Mesenchymal stem cell (in vitro differentiated cells and primary cell): ENCODE results near the gene FMNL3.
A peak's percentile ranks its signal among the peaks of the same experiment; 100 is the strongest.

ENCODE experiments used
- DNase-seq: peaks from one replicate; pipeline ENCODE4 v3.0.0-alpha.2; 2013
- H2AFZ ChIP-seq: one replicate; pipeline ENCODE4 v1.6.1; 2013; ENCODE audit warnings: low read depth, mild to moderate bottlenecking, control low read depth, inconsistent platforms, low read length, moderate library complexity
- H2AK5ac ChIP-seq: 2 replicates; pipeline ENCODE4 v1.6.1; 2013; ENCODE audit warnings: low read length, moderate library complexity, mild to moderate bottlenecking, inconsistent platforms; ENCODE audit not compliant: severe bottlenecking
- H2BK120ac ChIP-seq: one replicate; pipeline ENCODE4 v1.6.1; 2013; ENCODE audit warnings: low read depth, mild to moderate bottlenecking, inconsistent platforms, low read length, moderate library complexity
- H2BK12ac ChIP-seq, 2 experiments: one replicate each; pipeline ENCODE4 v1.6.1; 2013; ENCODE audit warnings: inconsistent platforms in 2 of 2, low read length in 2 of 2, mild to moderate bottlenecking in 2 of 2, moderate library complexity in 2 of 2, control low read depth in 1 of 2
- H2BK15ac ChIP-seq: one replicate; pipeline ENCODE4 v1.6.1; 2013; ENCODE audit warnings: mild to moderate bottlenecking, low read depth, inconsistent platforms; ENCODE audit not compliant: poor library complexity, severe bottlenecking
- H2BK5ac ChIP-seq: 2 replicates; pipeline ENCODE4 v1.6.1; 2013; ENCODE audit warnings: low read depth, mild to moderate bottlenecking, low read length, control low read depth, inconsistent platforms; ENCODE audit not compliant: poor library complexity, severe bottlenecking
- H3K14ac ChIP-seq, 2 experiments: one replicate each; pipeline ENCODE4 v1.6.1; 2013; ENCODE audit warnings: inconsistent platforms in 2 of 2, low read length in 2 of 2, control low read depth in 1 of 2, mild to moderate bottlenecking in 1 of 2, moderate library complexity in 1 of 2
- H3K18ac ChIP-seq, 2 experiments: one replicate each; pipeline ENCODE4 v1.6.1; 2013; ENCODE audit warnings: inconsistent platforms in 2 of 2, low read length in 2 of 2, control low read depth in 1 of 2, low read depth in 1 of 2, mild to moderate bottlenecking in 1 of 2
- H3K23ac ChIP-seq, 2 experiments: one replicate each; pipeline ENCODE4 v1.6.1; 2013; ENCODE audit warnings: inconsistent platforms in 2 of 2, low read length in 2 of 2, mild to moderate bottlenecking in 2 of 2, moderate library complexity in 2 of 2, control low read depth in 1 of 2
- H3K27ac ChIP-seq: 2 replicates; pipeline ENCODE4 v1.5.1; 2013; ENCODE audit warnings: mild to moderate bottlenecking, moderate library complexity, low read length, control low read depth, inconsistent platforms; ENCODE audit not compliant: poor library complexity, severe bottlenecking
- H3K27me3 ChIP-seq, 2 experiments: 2 replicates each; pipeline versions ENCODE4 v1.6.1 to v1.7.0; 2013; ENCODE audit warnings: low read length in 2 of 2, mild to moderate bottlenecking in 2 of 2, moderate library complexity in 2 of 2, control low read depth in 1 of 2, inconsistent platforms in 1 of 2; ENCODE audit not compliant: control insufficient read depth in 1 of 2, insufficient read depth in 1 of 2
- H3K36me3 ChIP-seq, 2 experiments: 2 replicates each; pipeline versions ENCODE4 v1.6.1 to v1.7.0; 2013; ENCODE audit warnings: low read length in 2 of 2, control low read depth in 1 of 2, inconsistent platforms in 1 of 2, low read depth in 1 of 2, mild to moderate bottlenecking in 1 of 2; ENCODE audit not compliant: insufficient read depth in 2 of 2, control insufficient read depth in 1 of 2
- H3K4ac ChIP-seq, 2 experiments: one replicate each; pipeline ENCODE4 v1.6.1; 2013; ENCODE audit warnings: inconsistent platforms in 2 of 2, low read length in 2 of 2, mild to moderate bottlenecking in 2 of 2, moderate library complexity in 2 of 2, control low read depth in 1 of 2, low read depth in 1 of 2
- H3K4me1 ChIP-seq: 2 replicates; pipeline ENCODE4 v1.6.1; 2013; ENCODE audit warnings: low read depth, low read length, control low read depth; ENCODE audit not compliant: control insufficient read depth, insufficient read depth
- H3K4me2 ChIP-seq: 2 replicates; pipeline ENCODE4 v1.6.1; 2013; ENCODE audit warnings: low read length, mild to moderate bottlenecking, inconsistent platforms; ENCODE audit not compliant: poor library complexity, severe bottlenecking
- H3K4me3 ChIP-seq, 2 experiments: 2 replicates each; pipeline versions ENCODE4 v1.5.1 to v1.7.0; 2013; ENCODE audit warnings: low read length in 2 of 2, mild to moderate bottlenecking in 2 of 2, control low read depth in 1 of 2, low read depth in 1 of 2; ENCODE audit not compliant: insufficient read depth in 1 of 2
- H3K79me1 ChIP-seq: replicated peaks from 2 replicates; pipeline ENCODE4 v1.6.1; 2013; ENCODE audit warnings: mild to moderate bottlenecking, control low read depth, low read length, inconsistent platforms; ENCODE audit not compliant: poor library complexity, severe bottlenecking
- H3K9ac ChIP-seq: 2 replicates; pipeline ENCODE4 v1.7.0; 2013; ENCODE audit warnings: mild to moderate bottlenecking, low read length, moderate library complexity
- H3K9me3 ChIP-seq: 2 replicates; pipeline ENCODE4 v1.7.0; 2013; ENCODE audit warnings: mild to moderate bottlenecking, low read length; ENCODE audit not compliant: control insufficient read depth
- H4K8ac ChIP-seq: one replicate; pipeline ENCODE4 v1.6.1; 2013; ENCODE audit warnings: inconsistent platforms, mild to moderate bottlenecking, low read length, moderate library complexity
- H4K91ac ChIP-seq: one replicate; pipeline ENCODE4 v1.6.1; 2013; ENCODE audit warnings: mild to moderate bottlenecking, low read length, inconsistent platforms
- WGBS: methylation state at CpG from one replicate; pipeline ENCODE4 v1.1.7; 2013; ENCODE audit warnings: mixed read lengths; 5-methylcytosine and 5-hydroxymethylcytosine counted together

Gene FMNL3

DNA sequence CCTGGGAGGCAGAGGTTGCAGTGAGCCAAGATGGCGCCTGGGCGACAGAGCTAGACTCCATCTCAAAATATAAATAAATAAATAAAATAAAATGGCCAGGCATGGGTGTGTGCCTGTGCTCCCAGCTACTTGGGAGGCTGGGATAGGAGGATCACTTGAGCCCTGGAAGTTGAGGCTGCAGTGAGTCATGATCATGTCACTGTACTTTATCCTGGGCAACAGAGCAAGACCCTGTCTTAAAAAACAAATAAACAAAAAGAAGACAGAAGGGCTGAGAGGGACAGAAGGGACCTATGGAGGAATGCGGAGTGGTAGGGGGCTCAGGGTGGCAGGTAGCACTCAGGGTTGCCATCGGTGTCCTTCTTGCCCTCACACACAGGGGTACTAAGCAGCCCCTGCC is 43.0 kb downstream of the FMNL3 start:
- WGBS: 100% methylated on average over 2 of the region's 4 CpGs
- peak overlapping the region; percentile 10 for H2AK5ac ChIP-seq
- peaks cover 14% of the 10 kb centered on the region for H3K4me1 ChIP-seq
- H3K79me1 ChIP-seq: peaks cover 29% of the 10 kb centered on the region
- no peak for DNase-seq
- H2AFZ ChIP-seq: no peak overlapping the region
- H3K27me3 ChIP-seq: no peaks in the 10 kb centered on the region
- H3K14ac ChIP-seq: peak overlapping the region in 1 of 2 experiments; percentile 63
- H2BK15ac ChIP-seq: peak overlapping the region; percentile 17
- peak overlapping the region in 1 of 2 experiments; percentile 75 for H3K4ac ChIP-seq
- peak overlapping the region; percentile 46 to 98 for H2BK12ac ChIP-seq
- H3K23ac ChIP-seq: no peak overlapping the region
- H3K27ac ChIP-seq: no peak overlapping the region
- peak overlapping the region; percentile 12 to 96 for H3K18ac ChIP-seq
- no peak overlapping the region for H3K4me3 ChIP-seq
- no peak overlapping the region for H3K9ac ChIP-seq
- no peak overlapping the region for H3K4me2 ChIP-seq
- H3K36me3 ChIP-seq: peaks cover 17 to 22% of the 10 kb centered on the region in 2 experiments
- H2BK5ac ChIP-seq: no peak overlapping the region
- no peak overlapping the region for H2BK120ac ChIP-seq
- H4K8ac ChIP-seq: no peak overlapping the region
- H4K91ac ChIP-seq: peak overlapping the region; percentile 99
- no peaks in the 10 kb centered on the region for H3K9me3 ChIP-seq

DNA sequence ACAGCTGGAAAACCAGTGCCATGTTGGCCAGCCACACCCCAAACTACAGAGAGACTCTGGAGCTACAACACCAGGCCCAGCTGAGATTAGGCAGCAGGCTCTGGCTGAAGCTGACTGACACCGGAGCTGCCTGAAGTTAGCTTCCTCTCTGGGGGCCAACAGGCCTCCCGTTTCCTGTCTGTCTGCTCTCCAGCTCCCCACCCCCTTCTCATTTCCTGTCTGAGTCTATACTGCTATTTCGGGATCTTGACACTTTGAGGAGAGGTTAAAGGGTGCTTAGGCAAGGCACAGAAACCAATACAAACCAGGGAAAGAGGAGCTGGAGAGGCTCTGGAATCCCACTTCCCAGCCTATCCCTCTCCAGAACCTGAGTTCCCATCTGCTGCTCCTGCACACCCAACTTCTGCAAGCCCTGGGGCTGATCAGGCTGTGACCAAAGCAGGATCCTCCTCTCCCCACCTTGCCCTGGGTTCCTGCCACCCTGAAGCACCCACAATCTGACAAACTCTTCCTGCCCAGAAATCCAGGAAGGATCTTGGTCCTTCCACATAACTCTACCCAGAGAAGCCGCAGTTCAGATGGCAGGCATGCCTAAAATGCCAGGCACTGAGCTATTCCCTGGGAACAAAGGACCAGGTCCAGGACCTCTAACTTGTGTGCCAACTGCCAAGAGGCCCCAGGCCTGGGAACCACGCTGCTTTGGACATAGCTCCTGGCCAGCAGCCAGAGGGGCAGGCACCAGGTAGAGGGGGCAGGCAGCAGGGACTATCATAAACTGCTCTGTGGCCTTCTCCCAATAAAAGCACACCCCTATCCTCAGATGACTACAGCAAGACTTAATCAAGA is 44.0 kb downstream of the FMNL3 start:
- peak overlapping the region; percentile 98 for H2BK120ac ChIP-seq
- no peaks in the 10 kb centered on the region for H3K9me3 ChIP-seq
- 9% methylated on average over 3 of the region's 5 CpGs for WGBS
- peak overlapping the region; percentile 91 to 100 for H2BK12ac ChIP-seq
- H3K4me1 ChIP-seq: peaks cover 14% of the 10 kb centered on the region
- peak overlapping the region; percentile 55 for H3K27ac ChIP-seq
- H2BK15ac ChIP-seq: peak overlapping the region; percentile 95
- peak overlapping the region; percentile 75 to 97 for H3K4ac ChIP-seq
- peak overlapping the region; percentile 96 to 98 for H3K18ac ChIP-seq
- H3K14ac ChIP-seq: peak overlapping the region; percentile 36 to 50
- no peak overlapping the region for H2AFZ ChIP-seq
- peak overlapping the region; percentile 49 for H2BK5ac ChIP-seq
- peak overlapping the region; percentile 99 for H4K91ac ChIP-seq
- H3K79me1 ChIP-seq: peaks cover 32% of the 10 kb centered on the region
- DNase-seq: peak; percentile 97
- H3K36me3 ChIP-seq: peaks cover 25 to 27% of the 10 kb centered on the region in 2 experiments
- H3K27me3 ChIP-seq: no peaks in the 10 kb centered on the region
- peak overlapping the region in 1 of 2 experiments; percentile 41 for H3K23ac ChIP-seq
- H3K4me3 ChIP-seq: peak overlapping the region in 1 of 2 experiments; percentile 25
- peak overlapping the region; percentile 42 for H2AK5ac ChIP-seq
- H3K9ac ChIP-seq: peak overlapping the region; percentile 63
- H3K4me2 ChIP-seq: no peak overlapping the region
- peak overlapping the region; percentile 97 for H4K8ac ChIP-seq

DNA sequence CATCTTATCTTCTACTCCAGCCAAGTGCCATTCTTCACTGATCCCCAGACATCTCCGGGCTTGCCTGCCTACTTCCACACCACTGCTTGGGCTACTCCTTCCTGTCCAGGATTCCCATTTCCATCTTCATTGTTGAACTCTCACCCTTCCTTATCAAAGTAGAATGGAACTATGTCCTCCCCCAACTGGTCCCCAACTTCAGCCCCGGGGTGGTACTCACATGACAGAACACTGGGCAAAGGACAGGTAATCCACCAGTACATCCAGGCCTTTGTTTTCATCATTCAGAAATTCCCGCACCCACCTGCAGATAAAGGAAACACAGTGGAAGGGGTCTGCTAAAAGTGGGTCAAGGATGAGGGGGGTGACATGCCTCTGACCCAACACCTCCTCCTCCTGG is 45.5 kb downstream of the FMNL3 start:
- H3K27me3 ChIP-seq: no peaks in the 10 kb centered on the region
- H2AFZ ChIP-seq: no peak overlapping the region
- H2BK12ac ChIP-seq: peak overlapping the region; percentile 84 to 89
- peak overlapping the region; percentile 46 for H4K91ac ChIP-seq
- H3K23ac ChIP-seq: no peak overlapping the region
- H3K27ac ChIP-seq: no peak overlapping the region
- no peaks in the 10 kb centered on the region for H3K9me3 ChIP-seq
- peaks cover 40 to 41% of the 10 kb centered on the region in 2 experiments for H3K36me3 ChIP-seq
- peaks cover 14% of the 10 kb centered on the region for H3K4me1 ChIP-seq
- peak overlapping the region; percentile 19 for H4K8ac ChIP-seq
- H3K14ac ChIP-seq: no peak overlapping the region
- peak overlapping the region; percentile 30 for H2BK15ac ChIP-seq
- H2BK5ac ChIP-seq: no peak overlapping the region
- H2AK5ac ChIP-seq: no peak overlapping the region
- H3K9ac ChIP-seq: no peak overlapping the region
- no peak for DNase-seq
- no peak overlapping the region for H3K4me3 ChIP-seq
- peaks cover 29% of the 10 kb centered on the region for H3K79me1 ChIP-seq
- H3K18ac ChIP-seq: peak overlapping the region; percentile 75 to 83
- H3K4me2 ChIP-seq: no peak overlapping the region
- WGBS: 92% methylated on average over 2 of the region's 3 CpGs
- H3K4ac ChIP-seq: peak overlapping the region; percentile 30 to 94
- H2BK120ac ChIP-seq: peak overlapping the region; percentile 90

DNA sequence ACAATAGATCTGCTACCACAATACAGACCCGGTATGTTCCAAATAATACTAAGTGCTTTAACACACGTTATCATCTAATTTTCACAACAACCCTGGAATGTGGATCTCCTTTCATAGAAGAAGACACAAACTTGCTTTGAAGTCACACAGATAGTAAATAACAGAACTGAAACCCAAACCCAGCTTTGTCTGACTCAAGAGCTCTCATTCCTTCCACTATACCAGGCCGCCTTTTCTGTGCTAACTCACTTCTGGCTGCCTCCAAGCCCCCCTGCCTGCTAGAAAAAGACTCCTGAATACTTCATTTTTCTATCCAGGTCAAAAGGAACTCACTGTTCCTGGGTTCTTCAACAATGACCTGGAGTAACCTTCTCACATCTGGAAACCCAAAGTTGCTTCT is 46.0 kb downstream of the FMNL3 start:
- no peak overlapping the region for H2BK12ac ChIP-seq

More for the DNA sequence above, 46.0 kb downstream of the FMNL3 start:
- Histone ChIP-seq H3K27ac (no peak overlapping the region), H3K9ac (no peak overlapping the region), H3K4me2 (no peak overlapping the region), H2AFZ (no peak overlapping the region), H2BK5ac (no peak overlapping the region), H3K79me1 (peaks cover 24% of the 10 kb centered on the region), H3K27me3 (no peaks in the 10 kb centered on the region), H3K14ac (no peak overlapping the region), H3K9me3 (no peaks in the 10 kb centered on the region), H3K4ac (no peak overlapping the region), H2AK5ac (no peak overlapping the region), H2BK120ac (no peak overlapping the region), H3K18ac (peak overlapping the region; percentile 41 to 83), H3K23ac (no peak overlapping the region), H3K4me1 (peaks cover 14% of the 10 kb centered on the region), H4K8ac (no peak overlapping the region), H3K4me3 (no peak overlapping the region), H3K36me3 (peaks cover 45 to 46% of the 10 kb centered on the region in 2 experiments), H4K91ac (no peak overlapping the region), H2BK15ac (no peak overlapping the region)
- WGBS: 97% methylated on average over 3 of the region's 3 CpGs
- no peak for DNase-seq
